NCI-H2171 treated with DMSO at 0.1 percent for 48 hours (cell line): ENCODE measurements around the gene ATRN.
"Not testable (repeated sequence)": the region's sequence is repeated elsewhere in the genome, so short reads cannot be mapped to it uniquely, and the experiment has no call there.

Source experiments
- DNase-seq: peaks from one replicate; lab custom pipeline; 2025; lab: John Stamatoyannopoulos, UW

ATRN gene

GRCh38 chr20:3563548-3564177, 92.8 kb downstream of the ATRN start:
- DNase-seq, result peak; percentile 74

- DNase-seq, result no peak
Observed at GRCh38 chr20:3565851-3566250, 95.0 kb downstream of the ATRN start.

- no peak for DNase-seq
Observed at GRCh38 chr20:3572151-3572550, 101.3 kb downstream of the ATRN start.

GRCh38 chr20:3576363-3576762, 105.5 kb downstream of the ATRN start:
- DNase-seq, result no peak

GRCh38 chr20:3577366-3577765, 106.5 kb downstream of the ATRN start:
- DNase-seq, result no peak

- no peak for DNase-seq
Observed at GRCh38 chr20:3580412-3580811, 109.6 kb downstream of the ATRN start.

- DNase-seq, result no peak
Observed at GRCh38 chr20:3583765-3584164, 112.9 kb downstream of the ATRN start.

GRCh38 chr20:3586093-3586492, 115.3 kb downstream of the ATRN start:
- DNase-seq, result no peak

GRCh38 chr20:3590164-3590563, 119.3 kb downstream of the ATRN start:
- DNase-seq, result peak; percentile 16

- no peak for DNase-seq
Observed at GRCh38 chr20:3592931-3593330, 122.1 kb downstream of the ATRN start.

GRCh38 chr20:3595541-3595940, 124.7 kb downstream of the ATRN start:
- DNase-seq, result no peak

- no peak for DNase-seq
Observed at GRCh38 chr20:3603108-3603507, 132.3 kb downstream of the ATRN start.

- DNase-seq, result not testable (repeated sequence)
Observed at GRCh38 chr20:3605386-3605886, 134.6 kb downstream of the ATRN start.

- no peak for DNase-seq
Observed at GRCh38 chr20:3606021-3606420, 135.2 kb downstream of the ATRN start.

GRCh38 chr20:3611901-3612300, 141.1 kb downstream of the ATRN start:
- no peak for DNase-seq

- no peak for DNase-seq
Observed at GRCh38 chr20:3612795-3613572, 142.2 kb downstream of the ATRN start.

GRCh38 chr20:3613821-3614440, 143.1 kb downstream of the ATRN start:
- no peak for DNase-seq

GRCh38 chr20:3614466-3614865, 143.6 kb downstream of the ATRN start:
- no peak for DNase-seq

GRCh38 chr20:3615171-3615840, 144.5 kb downstream of the ATRN start:
- not testable (repeated sequence) for DNase-seq

- peak; percentile 26 for DNase-seq
Observed at GRCh38 chr20:3616250-3616649, 145.4 kb downstream of the ATRN start.

- DNase-seq, result no peak
Observed at GRCh38 chr20:3621111-3621510, 150.3 kb downstream of the ATRN start.

GRCh38 chr20:3622406-3622805, 151.6 kb downstream of the ATRN start:
- no peak for DNase-seq
